Stimulated activated CD4-positive, alpha-beta T cell treated with anti-CD3 and anti-CD28 coated beads, Interleukin-2, amount 100 ng/mL, for 4 hours (primary cell): ENCODE data around the gene ANKAR.
"Not testable (repeated sequence)": the region's sequence is repeated elsewhere in the genome, so short reads cannot be mapped to it uniquely, and the experiment has no call there.

Source experiments
- DNase-seq: peaks from one replicate; pipeline ENCODE4 v3.0.0-alpha.2; 2020; ENCODE audit warnings: low read depth

Gene ANKAR

GRCh38 chr2:189709501-189710221, 35.2 kb downstream of the ANKAR start:
- DNase-seq: no peak

GRCh38 chr2:189717593-189717992, 43.1 kb downstream of the ANKAR start:
- not testable (repeated sequence) for DNase-seq

DNA sequence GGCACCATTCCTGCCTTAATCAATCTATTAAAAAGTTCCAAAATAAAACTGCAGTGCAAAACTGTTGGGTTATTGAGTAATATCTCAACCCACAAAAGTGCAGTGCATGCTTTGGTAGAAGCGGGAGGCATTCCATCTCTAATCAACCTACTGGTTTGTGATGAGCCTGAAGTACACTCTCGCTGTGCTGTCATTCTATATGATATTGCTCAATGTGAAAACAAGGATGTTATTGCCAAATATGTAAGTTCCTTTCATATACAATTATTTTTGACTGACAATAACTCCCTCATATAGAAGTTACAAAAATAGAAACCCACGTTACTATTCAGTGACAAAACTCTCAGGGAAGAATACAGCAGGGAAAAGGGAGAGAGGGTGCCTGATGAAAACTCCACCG, 45.1 kb downstream of the ANKAR start:
- no peak for DNase-seq

GRCh38 chr2:189723192-189723591, 48.7 kb downstream of the ANKAR start:
- DNase-seq: no peak
